ENCODE measurements around the gene KCNA1. TPM values are rescaled to one million over a fixed set of nuclear protein-coding genes. Genes with fewer than 3 reads are reported as not detected.

Gene KCNA1
- total RNA-seq, 1 donor from 2014 or later = 0.27 TPM

DNA sequence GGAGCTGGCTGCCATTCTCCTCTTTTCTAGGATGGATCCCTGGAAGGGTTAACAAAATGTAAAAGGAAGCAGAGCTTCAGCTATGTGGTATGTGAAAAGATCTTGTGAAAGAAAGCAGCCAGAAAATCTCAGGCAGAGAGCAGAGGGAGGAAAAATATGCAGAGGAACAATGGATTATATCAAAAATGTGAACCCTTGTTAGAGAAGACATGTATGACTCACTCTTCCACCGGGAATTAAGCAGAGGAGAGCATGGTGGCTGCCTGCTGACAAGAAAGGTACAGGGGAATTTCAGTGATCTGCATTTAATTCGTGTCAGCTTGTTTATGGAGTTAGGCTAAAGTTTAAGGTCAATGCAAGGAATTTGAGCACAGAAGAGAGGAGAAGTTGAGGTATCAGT lies 46.3 kb downstream of the KCNA1 start:
- FAIRE-seq = peak; percentile 5

DNA sequence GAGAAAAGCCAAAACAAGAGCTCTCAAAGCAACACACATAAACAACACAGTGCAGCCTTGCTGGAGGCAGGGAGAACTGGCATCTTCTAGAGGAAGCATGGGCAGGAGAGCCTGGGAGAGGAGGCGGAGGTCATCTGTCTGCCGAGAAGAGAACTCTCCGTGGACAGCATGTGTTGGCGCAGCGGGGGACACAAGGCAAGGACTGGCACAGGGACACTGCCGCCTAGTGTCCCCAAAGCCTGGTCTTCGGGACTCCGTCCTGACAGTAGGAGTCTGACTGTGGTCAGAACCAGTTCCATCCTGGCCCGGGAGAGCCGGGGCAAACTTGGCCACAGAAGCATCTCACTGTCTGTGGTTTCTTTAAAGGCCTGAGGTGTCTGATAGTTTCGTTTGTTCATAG lies 47.3 kb downstream of the KCNA1 start:
- TF ChIP-seq, protein P1, sequence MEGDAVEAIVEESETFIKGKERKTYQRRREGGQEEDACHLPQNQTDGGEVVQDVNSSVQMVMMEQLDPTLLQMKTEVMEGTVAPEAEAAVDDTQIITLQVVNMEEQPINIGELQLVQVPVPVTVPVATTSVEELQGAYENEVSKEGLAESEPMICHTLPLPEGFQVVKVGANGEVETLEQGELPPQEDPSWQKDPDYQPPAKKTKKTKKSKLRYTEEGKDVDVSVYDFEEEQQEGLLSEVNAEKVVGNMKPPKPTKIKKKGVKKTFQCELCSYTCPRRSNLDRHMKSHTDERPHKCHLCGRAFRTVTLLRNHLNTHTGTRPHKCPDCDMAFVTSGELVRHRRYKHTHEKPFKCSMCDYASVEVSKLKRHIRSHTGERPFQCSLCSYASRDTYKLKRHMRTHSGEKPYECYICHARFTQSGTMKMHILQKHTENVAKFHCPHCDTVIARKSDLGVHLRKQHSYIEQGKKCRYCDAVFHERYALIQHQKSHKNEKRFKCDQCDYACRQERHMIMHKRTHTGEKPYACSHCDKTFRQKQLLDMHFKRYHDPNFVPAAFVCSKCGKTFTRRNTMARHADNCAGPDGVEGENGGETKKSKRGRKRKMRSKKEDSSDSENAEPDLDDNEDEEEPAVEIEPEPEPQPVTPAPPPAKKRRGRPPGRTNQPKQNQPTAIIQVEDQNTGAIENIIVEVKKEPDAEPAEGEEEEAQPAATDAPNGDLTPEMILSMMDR (IDR thresholded peaks at IDR 0.05; ENCODE audit: insufficient read depth, low read depth, low read length) = no peak
- H2AFZ ChIP-seq (ENCODE audit: low read depth, low read length) = no peak overlapping the region
- no peak overlapping the region for H3K4me2 ChIP-seq (ENCODE audit: low read length)
- Mint-ChIP-seq H3K9me3 (ENCODE audit: unreplicated experiment) (peaks cover 5% of the 10 kb centered on the region), H3K4me1 (ENCODE audit: low read depth, unreplicated experiment) (peaks cover 33% of the 10 kb centered on the region), H3K4me3 (ENCODE audit: unreplicated experiment) (no peak overlapping the region), H3K36me3 (ENCODE audit: low read depth, unreplicated experiment) (no peaks in the 10 kb centered on the region), H3K27me3 (ENCODE audit: low read depth, unreplicated experiment) (peaks cover 22% of the 10 kb centered on the region), H3K27ac (ENCODE audit: unreplicated experiment) (no peak overlapping the region)
- peaks cover 27% of the 10 kb centered on the region for H3K4me1 ChIP-seq (ENCODE audit: insufficient read depth, low read length)
- no peak overlapping the region for H3K27ac ChIP-seq (ENCODE audit: low read depth, low read length)
- H3K9ac ChIP-seq (ENCODE audit: low read length) = no peak overlapping the region
- H4K20me1 ChIP-seq (ENCODE audit: insufficient read depth, low read length) = no peaks in the 10 kb centered on the region
- no peak for FAIRE-seq
- H3K4me3 ChIP-seq (ENCODE audit: insufficient read depth, low read depth, low read length) = no peak overlapping the region
- no peaks in the 10 kb centered on the region for H3K36me3 ChIP-seq (ENCODE audit: insufficient read depth, low read length)
- no peaks in the 10 kb centered on the region for H3K79me2 ChIP-seq (ENCODE audit: insufficient read depth, low read length)
- no peak for DNase-seq (ENCODE audit: low read depth)
- no peaks in the 10 kb centered on the region for H3K9me3 ChIP-seq (ENCODE audit: insufficient read depth, low read depth, low read length)
- H3K27me3 ChIP-seq (ENCODE audit: insufficient read depth, low read length) = no peaks in the 10 kb centered on the region

More for the DNA sequence above, 46.3 kb downstream of the KCNA1 start:
- peak; percentile 60 for DNase-seq (ENCODE audit: low read depth)
- no peaks in the 10 kb centered on the region for H3K27me3 ChIP-seq (ENCODE audit: insufficient read depth, low read length)
- H3K36me3 ChIP-seq (ENCODE audit: insufficient read depth, low read length) = no peaks in the 10 kb centered on the region
- Mint-ChIP-seq H3K27me3 (ENCODE audit: low read depth, unreplicated experiment) (peaks cover 22% of the 10 kb centered on the region), H3K36me3 (ENCODE audit: low read depth, unreplicated experiment) (no peaks in the 10 kb centered on the region), H3K9me3 (ENCODE audit: unreplicated experiment) (peaks cover 5% of the 10 kb centered on the region), H3K27ac (ENCODE audit: unreplicated experiment) (peak overlapping the region; percentile 22), H3K4me1 (ENCODE audit: low read depth, unreplicated experiment) (peaks cover 33% of the 10 kb centered on the region), H3K4me3 (ENCODE audit: unreplicated experiment) (no peak overlapping the region)
- no peak overlapping the region for H3K9ac ChIP-seq (ENCODE audit: low read length)
- peaks cover 27% of the 10 kb centered on the region for H3K4me1 ChIP-seq (ENCODE audit: insufficient read depth, low read length)
- no peak overlapping the region for H2AFZ ChIP-seq (ENCODE audit: low read depth, low read length)
- H3K4me2 ChIP-seq (ENCODE audit: low read length) = peak overlapping the region; percentile 20
- H3K4me3 ChIP-seq (ENCODE audit: insufficient read depth, low read depth, low read length) = no peak overlapping the region
- H4K20me1 ChIP-seq (ENCODE audit: insufficient read depth, low read length) = no peaks in the 10 kb centered on the region
- H3K9me3 ChIP-seq (ENCODE audit: insufficient read depth, low read depth, low read length) = no peaks in the 10 kb centered on the region
- TF ChIP-seq EZH2 (IDR thresholded peaks at IDR 0.05; ENCODE audit: insufficient read depth, low read length) = no peak
- TF ChIP-seq, protein P1 (IDR thresholded peaks at IDR 0.05; ENCODE audit: insufficient read depth, low read depth, low read length) = no peak
- no peaks in the 10 kb centered on the region for H3K79me2 ChIP-seq (ENCODE audit: insufficient read depth, low read length)
- peak overlapping the region; percentile 4 for H3K27ac ChIP-seq (ENCODE audit: low read depth, low read length)

DNA sequence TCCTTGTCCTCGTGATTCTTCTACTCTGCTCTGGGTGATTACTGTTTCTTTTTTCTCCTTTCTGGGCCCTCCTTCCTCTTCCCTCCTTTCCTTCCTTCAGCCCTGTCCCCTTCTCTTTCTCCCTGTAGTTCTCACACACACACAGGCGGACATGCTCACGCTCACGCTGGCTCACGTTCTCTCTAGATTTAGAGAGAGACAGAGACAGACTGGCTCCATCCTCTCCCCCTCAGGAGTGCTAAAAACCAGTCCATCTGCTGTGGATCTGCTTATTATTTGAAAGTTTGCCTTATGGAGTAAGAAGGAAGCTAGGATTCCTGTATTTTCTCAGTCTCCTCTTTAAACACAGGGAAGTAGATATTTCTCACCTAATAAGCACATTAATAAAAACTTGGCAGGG lies 48.1 kb downstream of the KCNA1 start:
- H3K27me3 Mint-ChIP-seq (ENCODE audit: low read depth, unreplicated experiment) = peaks cover 14% of the 10 kb centered on the region
- DNase-seq (ENCODE audit: low read depth) (no peak), FAIRE-seq (no peak)
- H3K9me3 Mint-ChIP-seq (ENCODE audit: unreplicated experiment) = peaks cover 5% of the 10 kb centered on the region
- Histone ChIP-seq H3K79me2 (ENCODE audit: insufficient read depth, low read length) (no peaks in the 10 kb centered on the region), H3K4me2 (ENCODE audit: low read length) (no peak overlapping the region), H3K9ac (ENCODE audit: low read length) (no peak overlapping the region), H3K4me3 (ENCODE audit: insufficient read depth, low read depth, low read length) (no peak overlapping the region), H4K20me1 (ENCODE audit: insufficient read depth, low read length) (no peaks in the 10 kb centered on the region), H3K27me3 (ENCODE audit: insufficient read depth, low read length) (no peaks in the 10 kb centered on the region), H3K36me3 (ENCODE audit: insufficient read depth, low read length) (no peaks in the 10 kb centered on the region), H3K4me1 (ENCODE audit: insufficient read depth, low read length) (peaks cover 30% of the 10 kb centered on the region), H3K9me3 (ENCODE audit: insufficient read depth, low read depth, low read length) (no peaks in the 10 kb centered on the region), H2AFZ (ENCODE audit: low read depth, low read length) (no peak overlapping the region), H3K27ac (ENCODE audit: low read depth, low read length) (no peak overlapping the region)
- H3K4me3 Mint-ChIP-seq (ENCODE audit: unreplicated experiment) = no peak overlapping the region
- no peak overlapping the region for H3K27ac Mint-ChIP-seq (ENCODE audit: unreplicated experiment)
- no peaks in the 10 kb centered on the region for H3K36me3 Mint-ChIP-seq (ENCODE audit: low read depth, unreplicated experiment)
- peaks cover 38% of the 10 kb centered on the region for H3K4me1 Mint-ChIP-seq (ENCODE audit: low read depth, unreplicated experiment)
- TF ChIP-seq EZH2 (IDR thresholded peaks at IDR 0.05; ENCODE audit: insufficient read depth, low read length) = no peak
- TF ChIP-seq, protein P1 (IDR thresholded peaks at IDR 0.05; ENCODE audit: insufficient read depth, low read depth, low read length) = no peak
